ENCODE results near the gene CACNG1.

GRCh38 chr17:67044016-67044772 is at the start of gene CACNG1:
- TF ChIP-seq CTCF (IDR thresholded peaks at IDR 0.05) (no peak), POLR2AphosphoS5 (IDR thresholded peaks at IDR 0.05) (no peak), POLR2A (IDR thresholded peaks at IDR 0.05) (no peak)
